Dedifferentiated amniotic fluid mesenchymal stem cell (primary cell): Measurements from ENCODE around the gene VSTM1.

Experiments
- DNase-seq: peaks from one replicate; pipeline ENCODE4 v3.0.0-alpha.2; 2016; ENCODE audit errors: extremely low spot score

Gene VSTM1

GRCh38 chr19:54011507-54012211 is 52.0 kb downstream of the VSTM1 start:
- DNase-seq: no peak

- no peak for DNase-seq
Measured at GRCh38 chr19:54010474-54010873, 53.2 kb downstream of the VSTM1 start.

GRCh38 chr19:54009440-54009839 is 54.3 kb downstream of the VSTM1 start:
- DNase-seq: no peak

- DNase-seq: no peak
Measured at GRCh38 chr19:54002495-54003315, 61.0 kb downstream of the VSTM1 start.

GRCh38 chr19:54001496-54001895 is 62.2 kb downstream of the VSTM1 start:
- no peak for DNase-seq

GRCh38 chr19:53999694-54000093 is 64.0 kb downstream of the VSTM1 start:
- DNase-seq: no peak

GRCh38 chr19:53998223-53998622 is 65.5 kb downstream of the VSTM1 start:
- no peak for DNase-seq

GRCh38 chr19:53994811-53995210 is 68.9 kb downstream of the VSTM1 start:
- no peak for DNase-seq

GRCh38 chr19:53993448-53993847 is 70.2 kb downstream of the VSTM1 start:
- DNase-seq: no peak

- no peak for DNase-seq
Measured at GRCh38 chr19:53992815-53993214, 70.9 kb downstream of the VSTM1 start.

- DNase-seq: no peak
Measured at GRCh38 chr19:53992211-53992610, 71.5 kb downstream of the VSTM1 start.

- DNase-seq: no peak
Measured at GRCh38 chr19:53991224-53992113, 72.2 kb downstream of the VSTM1 start, which contains the start of gene CACNG6. Gene CACNG6, plus strand, starts transcription at chr19:53991637. Its CDS starts 1,241 bp downstream, at chr19:53992878.
